Activated T-helper 17 cell treated with anti-CD3 and anti-CD28 coated beads, Interleukin-2, amount 50 U/mL, for 72 hours (primary cell): ENCODE measurements around the gene DUS2. TPM values are rescaled to one million over a fixed set of nuclear protein-coding genes. Genes with fewer than 3 reads are reported as not detected.
A peak's percentile ranks its signal among the peaks of the same experiment; 100 is the strongest.
"Not testable (repeated sequence)": the region's sequence is repeated elsewhere in the genome, so short reads cannot be mapped to it uniquely, and the experiment has no call there.

Source experiments
- ATAC-seq: fragments of 150-1000 bp; cut with Tn5 transposase; replicated peaks from 2 replicates; pipeline ENCODE4 v1.10.0; 2021; ENCODE audit warnings: mild to moderate bottlenecking, moderate library complexity
- H3K27ac Mint-ChIP-seq: one replicate; pipeline ENCODE4 v1.8.0; 2022; ENCODE audit warnings: mixed read lengths
- H3K27me3 Mint-ChIP-seq: one replicate; pipeline ENCODE4 v1.8.0; 2022; ENCODE audit warnings: mixed read lengths
- H3K36me3 Mint-ChIP-seq: one replicate; pipeline ENCODE4 v1.8.0; 2022; ENCODE audit warnings: low read depth, mild to moderate bottlenecking, mixed read lengths
- H3K4me1 Mint-ChIP-seq: one replicate; pipeline ENCODE4 v1.8.0; 2022; ENCODE audit warnings: mixed read lengths
- H3K4me3 Mint-ChIP-seq: one replicate; pipeline ENCODE4 v1.8.0; 2022; ENCODE audit warnings: mild to moderate bottlenecking, mixed read lengths
- H3K9me3 Mint-ChIP-seq: one replicate; pipeline ENCODE4 v1.8.0; 2022; ENCODE audit warnings: mixed read lengths
- total RNA-seq, 2 donors: library from RNA; stranded (reverse); gene quantifications; one replicate each; pipeline ENCODE4 v1.2.3, GENCODE V29; 2022

Gene DUS2
- total RNA-seq, 2 donors from 2014 or later = 24.6 to 35.0 TPM

DNA sequence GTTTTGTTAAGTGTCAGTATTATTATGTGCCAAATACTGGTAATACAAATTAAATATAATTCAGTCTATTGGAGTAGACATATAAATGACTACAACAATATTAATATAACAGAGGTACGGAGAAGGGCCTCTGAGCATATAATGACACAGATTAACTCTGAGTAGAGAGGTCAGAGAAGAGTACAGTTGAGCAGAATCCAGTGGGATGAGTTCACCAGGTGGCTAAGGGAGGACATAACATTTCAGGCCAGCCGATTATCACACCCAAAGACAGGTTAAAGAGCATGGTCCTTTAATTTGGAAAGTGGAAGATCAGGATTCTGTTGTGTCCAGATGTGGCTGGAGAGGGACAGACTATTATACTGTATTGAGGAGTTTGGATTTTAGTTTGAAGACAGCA is 73.4 kb downstream of the DUS2 start:
- Mint-ChIP-seq H3K27me3 (no peaks in the 10 kb centered on the region), H3K9me3 (no peaks in the 10 kb centered on the region), H3K27ac (peak overlapping the region; percentile 6), H3K4me3 (no peak overlapping the region), H3K36me3 (no peaks in the 10 kb centered on the region), H3K4me1 (peaks cover 49% of the 10 kb centered on the region)
- ATAC-seq = no peak

DNA sequence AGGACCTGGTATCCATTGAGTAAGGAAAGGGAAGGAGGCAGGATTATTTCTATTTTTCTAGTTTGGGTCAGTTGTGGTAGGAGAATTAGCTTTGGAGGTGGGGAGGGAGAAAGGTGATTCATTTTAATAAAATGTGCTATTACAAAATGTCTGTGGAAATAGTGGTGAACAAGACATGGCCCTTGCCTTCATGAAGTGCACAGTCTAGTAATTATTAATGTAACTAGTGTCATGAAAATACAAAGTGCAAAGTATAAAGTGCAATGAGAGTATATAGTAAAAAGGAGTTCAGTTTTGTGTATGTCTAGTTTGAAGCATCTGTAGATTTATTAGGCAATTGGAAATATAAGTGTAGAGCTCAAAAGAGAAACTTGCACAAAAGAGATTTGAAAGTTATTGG is 74.0 kb downstream of the DUS2 start:
- H3K4me1 Mint-ChIP-seq = peaks cover 50% of the 10 kb centered on the region
- H3K36me3 Mint-ChIP-seq = no peaks in the 10 kb centered on the region
- H3K4me3 Mint-ChIP-seq = no peak overlapping the region
- no peaks in the 10 kb centered on the region for H3K27me3 Mint-ChIP-seq
- H3K27ac Mint-ChIP-seq = peak overlapping the region; percentile 6
- no peaks in the 10 kb centered on the region for H3K9me3 Mint-ChIP-seq
- no peak for ATAC-seq

DNA sequence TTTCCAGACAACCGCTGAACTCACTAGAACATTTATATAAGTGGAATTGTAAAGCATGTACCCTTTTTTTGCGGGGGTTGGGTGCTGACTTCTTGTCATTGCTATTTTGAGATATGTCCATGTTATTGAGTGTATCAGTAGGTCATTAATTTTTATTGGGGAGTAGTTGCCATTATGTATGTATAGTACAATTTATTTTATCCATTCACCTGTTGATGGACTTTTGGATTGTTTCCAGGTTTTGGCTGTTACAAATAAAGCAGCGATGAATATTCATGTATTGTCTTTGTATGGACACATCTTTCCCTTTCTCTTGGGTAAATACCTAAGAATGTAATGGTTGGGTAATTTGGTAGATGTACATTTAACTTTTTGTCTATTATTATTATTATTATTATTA is 74.8 kb downstream of the DUS2 start:
- Mint-ChIP-seq H3K9me3 (no peaks in the 10 kb centered on the region), H3K27ac (no peak overlapping the region), H3K4me1 (peaks cover 54% of the 10 kb centered on the region), H3K27me3 (no peaks in the 10 kb centered on the region), H3K36me3 (peaks cover 6% of the 10 kb centered on the region), H3K4me3 (no peak overlapping the region)
- no peak for ATAC-seq

DNA sequence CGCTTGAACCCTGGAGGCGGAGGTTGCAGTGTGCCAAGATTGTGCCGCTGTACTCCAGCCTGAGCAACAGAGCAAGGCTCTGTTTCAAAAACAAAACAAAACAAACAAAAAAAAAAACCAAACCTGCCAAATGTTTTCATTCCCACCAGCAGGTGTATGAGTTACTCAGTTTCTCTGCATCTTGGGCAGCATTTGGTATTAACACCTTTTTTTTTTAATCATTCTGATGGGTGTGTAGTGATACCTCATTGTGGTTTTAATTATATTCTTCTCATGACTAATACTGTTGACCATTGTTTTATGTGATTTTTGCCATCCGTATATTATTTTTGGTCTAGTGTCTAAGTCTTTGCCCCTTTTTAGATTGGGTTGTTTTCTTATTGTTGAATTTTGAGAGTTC is 77.4 kb downstream of the DUS2 start:
- Mint-ChIP-seq H3K4me3 (no peak overlapping the region), H3K27ac (no peak overlapping the region), H3K4me1 (peaks cover 50% of the 10 kb centered on the region), H3K9me3 (no peaks in the 10 kb centered on the region), H3K27me3 (no peaks in the 10 kb centered on the region), H3K36me3 (peaks cover 13% of the 10 kb centered on the region)
- ATAC-seq = peak; percentile 55

DNA sequence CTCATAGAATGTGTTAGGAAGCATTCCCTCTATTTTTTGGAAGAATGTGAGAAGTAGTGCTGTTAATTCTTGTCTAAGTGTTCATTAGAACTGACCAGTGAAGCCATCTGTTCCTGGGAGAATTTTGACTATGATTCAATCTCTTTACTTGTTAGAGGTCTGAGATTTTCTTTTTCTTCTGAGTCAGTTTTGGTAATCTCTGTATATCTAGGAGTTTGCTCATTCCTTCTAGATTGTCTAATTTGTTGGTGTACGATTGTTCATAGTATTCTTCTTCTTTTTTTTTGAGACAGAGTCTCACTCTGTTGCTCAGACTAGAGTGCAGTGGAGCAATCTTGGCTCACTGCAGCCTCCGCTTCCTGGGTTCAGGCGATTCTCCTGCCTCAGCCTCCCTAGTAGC is 82.5 kb downstream of the DUS2 start:
- Mint-ChIP-seq H3K9me3 (peaks cover 3% of the 10 kb centered on the region), H3K36me3 (peaks cover 33% of the 10 kb centered on the region), H3K27me3 (no peaks in the 10 kb centered on the region), H3K4me1 (peaks cover 70% of the 10 kb centered on the region), H3K27ac (peak overlapping the region; percentile 7), H3K4me3 (peak overlapping the region; percentile 19)
- ATAC-seq = peak; percentile 72

DNA sequence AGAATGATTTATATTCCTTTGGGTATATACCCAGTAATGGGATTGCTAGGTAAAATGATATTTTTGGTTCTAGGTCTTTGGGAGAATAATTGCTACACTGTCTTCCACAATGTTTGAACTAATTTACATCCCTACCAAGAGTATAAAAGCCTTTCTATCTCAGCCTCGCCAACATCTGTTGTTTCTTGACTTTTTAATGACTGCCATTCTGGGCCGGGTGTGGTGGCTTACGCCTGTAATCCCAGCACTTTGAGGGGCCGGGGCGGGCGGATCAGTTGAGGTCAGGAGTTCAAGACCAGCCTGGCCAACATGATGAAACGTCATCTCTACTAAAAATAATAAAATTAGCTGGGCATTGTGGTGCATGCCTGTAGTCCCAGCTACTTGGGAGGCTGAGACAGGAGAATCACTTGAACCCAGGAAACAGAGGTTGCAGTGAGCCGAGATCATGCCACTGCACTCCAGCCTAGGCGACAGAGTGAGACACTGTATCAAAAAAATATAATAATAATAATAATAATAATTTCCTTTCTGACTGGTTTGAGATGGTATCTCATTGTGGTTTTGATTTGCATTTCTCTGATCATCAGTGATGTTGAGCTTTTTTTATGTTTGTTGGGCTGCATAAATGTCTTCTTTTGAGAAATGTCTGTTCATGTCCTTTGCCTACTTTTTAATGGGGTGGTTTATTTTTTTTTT is 84.3 kb downstream of the DUS2 start:
- peaks cover 65% of the 10 kb centered on the region for H3K4me1 Mint-ChIP-seq
- not testable (repeated sequence) for ATAC-seq, H3K4me3 Mint-ChIP-seq, H3K9me3 Mint-ChIP-seq, H3K27me3 Mint-ChIP-seq
- H3K27ac Mint-ChIP-seq = peak overlapping the region; percentile 15
- H3K36me3 Mint-ChIP-seq = peaks cover 36% of the 10 kb centered on the region

DNA sequence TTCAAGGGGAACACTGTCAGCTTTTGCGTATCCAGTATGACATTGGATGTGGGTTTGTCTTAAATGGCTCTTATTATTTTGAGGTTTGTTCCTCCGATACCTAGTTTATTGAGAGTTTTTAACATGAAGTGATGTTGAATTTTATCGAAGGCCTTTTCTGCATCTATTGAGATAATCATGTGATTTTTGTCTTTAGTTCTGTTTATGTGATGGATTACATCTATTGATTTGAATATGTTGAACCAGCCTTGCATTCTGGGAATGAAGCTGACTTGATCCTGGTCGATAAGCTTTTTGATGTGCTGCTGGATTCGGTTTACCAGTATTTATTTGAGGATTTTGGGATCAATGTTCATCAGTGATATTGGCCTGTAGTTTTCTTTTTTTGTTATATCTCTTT is 86.1 kb downstream of the DUS2 start:
- peaks cover 32% of the 10 kb centered on the region for H3K36me3 Mint-ChIP-seq
- not testable (repeated sequence) for H3K4me3 Mint-ChIP-seq, H3K27ac Mint-ChIP-seq, ATAC-seq, H3K27me3 Mint-ChIP-seq, H3K9me3 Mint-ChIP-seq
- H3K4me1 Mint-ChIP-seq = peaks cover 64% of the 10 kb centered on the region

DNA sequence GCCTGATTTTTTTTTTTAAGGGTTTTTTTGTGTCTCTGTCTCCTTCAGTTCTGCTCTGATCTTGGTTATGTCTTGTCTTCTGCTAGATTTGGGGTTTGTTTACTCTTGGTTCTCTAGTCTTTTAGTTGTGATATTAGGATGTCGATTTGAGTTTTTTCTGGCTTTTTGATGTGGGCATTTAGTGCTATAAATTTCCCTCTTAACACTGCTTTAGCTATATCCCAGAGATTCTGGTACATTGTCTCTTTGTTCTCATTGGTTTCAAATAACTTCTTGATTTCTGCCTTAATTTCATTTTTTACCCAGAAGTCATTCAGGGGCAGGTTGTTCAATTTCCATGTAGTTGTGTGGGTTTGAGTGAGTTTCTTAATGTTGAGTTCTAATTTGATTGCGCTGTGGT is 87.5 kb downstream of the DUS2 start:
- Mint-ChIP-seq H3K4me3 (peak overlapping the region; percentile 43), H3K27ac (peak overlapping the region; percentile 61), H3K4me1 (peaks cover 64% of the 10 kb centered on the region), H3K36me3 (peaks cover 24% of the 10 kb centered on the region)
- not testable (repeated sequence) for H3K27me3 Mint-ChIP-seq, H3K9me3 Mint-ChIP-seq, ATAC-seq

DNA sequence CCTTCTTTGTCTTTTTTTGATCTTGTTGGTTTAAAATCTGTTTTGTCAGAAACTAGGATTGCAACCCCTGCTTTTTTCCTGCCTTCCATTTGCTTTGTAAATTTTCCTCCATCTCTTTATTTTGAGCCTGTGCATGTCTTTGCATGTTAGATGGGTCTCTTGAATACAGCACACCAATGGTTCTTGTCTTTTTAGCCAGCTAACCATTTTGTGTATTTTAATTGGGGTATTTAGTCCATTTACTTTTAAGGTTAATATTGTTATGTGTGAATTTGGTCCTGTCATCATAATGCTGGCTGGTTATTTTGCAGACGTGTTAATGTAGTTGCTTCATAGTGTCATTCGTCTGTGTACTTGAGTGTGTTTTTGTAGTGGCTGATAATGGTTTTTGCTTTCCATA is 88.3 kb downstream of the DUS2 start:
- Mint-ChIP-seq H3K27me3 (no peaks in the 10 kb centered on the region), H3K36me3 (peaks cover 22% of the 10 kb centered on the region), H3K27ac (peak overlapping the region; percentile 61), H3K4me1 (peaks cover 69% of the 10 kb centered on the region), H3K4me3 (peak overlapping the region; percentile 43), H3K9me3 (peaks cover 10% of the 10 kb centered on the region)
- no peak for ATAC-seq

DNA sequence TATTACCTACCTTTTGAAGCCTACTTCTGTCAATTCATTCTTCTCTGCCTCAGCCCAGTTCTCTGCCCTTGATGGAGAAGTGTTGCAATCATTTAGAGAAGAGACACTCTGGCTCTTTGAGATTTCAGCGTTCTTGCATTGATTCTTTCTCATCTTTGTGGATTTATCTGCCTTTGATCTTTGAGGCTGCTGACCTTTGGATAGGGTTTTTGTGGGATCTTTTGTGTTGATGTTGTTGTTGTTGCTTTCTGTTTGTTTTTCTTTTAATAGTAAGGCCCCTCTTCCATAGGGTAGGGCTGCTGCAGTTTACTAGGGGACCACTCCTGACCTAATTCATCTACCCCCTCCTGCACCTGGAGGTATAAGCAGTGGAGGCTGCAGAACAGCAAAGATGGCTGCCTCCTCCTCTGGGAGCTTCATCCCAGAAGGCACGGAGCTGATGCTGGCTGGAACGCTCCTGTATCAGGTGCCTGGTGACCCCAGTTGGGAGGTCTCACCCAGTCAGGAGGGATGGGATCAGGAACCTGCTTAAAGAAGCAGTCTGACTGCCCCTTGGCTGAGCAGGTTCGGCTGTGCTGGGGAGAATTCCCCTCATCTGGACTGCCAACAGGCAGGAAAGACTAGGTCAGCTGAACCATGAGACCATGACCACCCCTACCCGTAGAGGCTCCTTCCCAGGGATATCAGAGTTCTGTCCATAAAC is 90.1 kb downstream of the DUS2 start:
- H3K4me3 Mint-ChIP-seq = peak overlapping the region; percentile 12
- H3K4me1 Mint-ChIP-seq = peaks cover 67% of the 10 kb centered on the region
- no peaks in the 10 kb centered on the region for H3K27me3 Mint-ChIP-seq
- H3K36me3 Mint-ChIP-seq = peaks cover 20% of the 10 kb centered on the region
- H3K9me3 Mint-ChIP-seq = peaks cover 10% of the 10 kb centered on the region
- ATAC-seq = no peak
- peak overlapping the region; percentile 31 for H3K27ac Mint-ChIP-seq

DNA sequence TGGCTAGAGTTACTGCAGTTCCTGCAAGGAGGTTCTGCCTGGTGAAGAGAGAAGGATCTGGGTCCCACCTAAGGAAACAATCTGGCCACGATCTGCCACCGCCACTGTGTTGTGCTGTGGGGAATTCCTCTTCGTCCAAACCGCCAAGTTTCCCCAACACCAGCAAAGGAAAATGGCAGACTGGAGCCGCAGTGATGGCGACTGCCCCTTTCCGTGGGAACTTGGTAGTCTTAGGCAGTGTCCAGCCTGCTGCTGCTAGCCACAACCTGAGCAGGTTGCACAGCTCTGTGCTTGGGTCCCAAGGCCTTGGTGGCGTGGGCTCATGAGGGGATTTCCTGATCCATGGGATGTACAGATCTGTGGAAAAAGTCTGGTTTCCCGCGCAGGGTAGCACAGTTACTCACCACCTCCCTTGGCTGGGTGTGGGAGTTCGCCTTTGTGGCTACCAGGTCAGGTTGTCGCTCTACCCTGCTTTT is 90.7 kb downstream of the DUS2 start:
- Mint-ChIP-seq H3K4me3 (no peak overlapping the region), H3K9me3 (peaks cover 10% of the 10 kb centered on the region), H3K27ac (peak overlapping the region; percentile 30), H3K4me1 (peaks cover 66% of the 10 kb centered on the region), H3K27me3 (no peaks in the 10 kb centered on the region), H3K36me3 (peaks cover 16% of the 10 kb centered on the region)
- ATAC-seq = peak; percentile 33

DNA sequence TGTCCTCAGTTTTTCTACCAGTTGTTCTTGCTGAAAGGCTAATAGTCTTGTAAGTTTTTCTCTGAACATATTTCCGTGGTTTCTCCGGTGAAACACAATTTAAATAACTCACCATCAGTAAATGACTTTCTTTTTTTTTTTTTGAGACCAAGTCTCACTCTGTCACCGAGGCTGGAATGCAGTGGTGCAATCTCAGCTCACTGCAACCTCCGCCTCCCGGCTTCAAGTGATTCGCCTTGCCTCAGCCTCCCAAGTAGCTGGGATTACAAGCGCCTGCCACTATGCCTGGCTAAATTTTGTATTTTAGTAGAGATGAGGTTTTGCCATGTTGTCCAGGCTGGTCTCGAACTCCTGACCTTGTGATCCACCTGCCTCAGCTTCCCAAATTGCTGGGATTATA is 91.9 kb downstream of the DUS2 start:
- not testable (repeated sequence) for ATAC-seq, H3K4me3 Mint-ChIP-seq, H3K36me3 Mint-ChIP-seq, H3K27me3 Mint-ChIP-seq, H3K27ac Mint-ChIP-seq, H3K9me3 Mint-ChIP-seq
- peaks cover 66% of the 10 kb centered on the region for H3K4me1 Mint-ChIP-seq

DNA sequence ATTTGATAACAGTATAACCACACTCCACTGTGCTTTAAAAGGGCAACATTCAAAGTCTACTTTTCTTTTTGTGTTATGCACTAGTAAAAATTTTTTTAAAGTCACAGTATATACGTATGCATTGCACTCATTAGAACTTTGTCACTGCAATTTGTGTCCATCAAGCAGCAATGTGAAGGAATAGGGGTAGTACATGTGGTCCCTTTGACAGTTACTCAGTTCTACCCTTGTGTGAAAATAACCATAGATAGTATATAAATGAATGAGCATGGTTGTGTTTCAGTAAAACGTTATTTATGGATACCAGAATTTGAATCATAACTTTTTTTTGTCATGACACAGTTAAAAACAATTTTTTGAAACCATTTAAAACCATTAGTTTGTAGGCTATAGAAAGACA is 92.8 kb downstream of the DUS2 start:
- Mint-ChIP-seq H3K4me3 (peak overlapping the region; percentile 36), H3K36me3 (peaks cover 3% of the 10 kb centered on the region), H3K9me3 (peaks cover 4% of the 10 kb centered on the region), H3K4me1 (peaks cover 60% of the 10 kb centered on the region), H3K27me3 (no peaks in the 10 kb centered on the region), H3K27ac (peak overlapping the region; percentile 76)
- peak; percentile 77 for ATAC-seq

DNA sequence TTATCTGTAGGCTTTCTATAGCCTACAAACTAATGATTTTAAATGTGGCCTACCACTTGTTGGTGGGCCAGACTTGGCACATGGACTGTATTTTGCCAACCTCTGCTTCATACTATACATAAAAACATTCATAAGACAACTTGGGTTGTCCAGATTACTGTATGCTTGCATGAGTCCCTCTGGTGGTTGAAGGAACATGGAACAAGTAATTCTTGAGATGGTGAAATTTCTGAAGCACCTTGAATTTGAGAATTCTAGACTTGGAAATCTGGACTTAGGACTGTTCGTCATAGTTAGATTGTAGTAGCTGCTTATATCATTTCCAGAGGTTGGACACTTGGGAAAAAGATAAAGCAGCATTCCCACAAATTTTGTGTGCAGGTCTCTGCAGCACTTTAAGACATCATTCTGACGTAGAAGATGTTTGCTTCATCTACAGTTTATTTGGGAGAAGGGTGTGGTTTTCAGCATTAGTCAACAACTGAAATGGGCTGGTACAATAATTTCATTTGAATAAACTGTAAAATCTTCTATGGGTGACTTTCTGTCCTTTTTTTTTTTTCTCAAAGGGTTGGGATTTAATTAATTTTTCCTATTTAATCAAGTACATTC is 93.3 kb downstream of the DUS2 start:
- Mint-ChIP-seq H3K27ac (peak overlapping the region; percentile 41), H3K4me1 (peaks cover 55% of the 10 kb centered on the region), H3K27me3 (no peaks in the 10 kb centered on the region), H3K9me3 (peaks cover under 1% of the 10 kb centered on the region), H3K36me3 (no peaks in the 10 kb centered on the region), H3K4me3 (peak overlapping the region; percentile 26)
- ATAC-seq = peak; percentile 37

DNA sequence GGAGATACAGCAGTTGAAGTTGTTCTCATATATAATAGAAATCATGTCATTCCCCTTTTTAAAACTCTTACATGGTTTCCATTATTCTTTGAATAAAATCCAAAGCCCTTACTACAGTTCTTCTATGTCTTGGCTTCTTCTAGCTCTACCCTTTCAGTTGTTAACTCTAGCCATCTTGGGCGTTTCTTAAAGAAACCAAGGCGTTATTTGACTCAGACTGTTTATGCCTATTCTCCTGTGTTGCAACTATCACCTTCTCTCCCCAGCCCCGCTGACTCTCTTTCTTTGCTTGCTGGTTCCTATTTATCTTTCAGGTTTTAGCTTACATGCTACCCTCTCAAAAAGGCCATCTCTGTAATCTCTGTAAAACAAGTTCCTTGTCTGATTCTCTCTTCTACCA is 94.8 kb downstream of the DUS2 start:
- no peaks in the 10 kb centered on the region for H3K27me3 Mint-ChIP-seq

More for the DNA sequence above, 94.8 kb downstream of the DUS2 start:
- H3K4me1 Mint-ChIP-seq = peaks cover 59% of the 10 kb centered on the region
- no peaks in the 10 kb centered on the region for H3K9me3 Mint-ChIP-seq
- peak; percentile 66 for ATAC-seq
- H3K4me3 Mint-ChIP-seq = peak overlapping the region; percentile 49
- peaks cover 15% of the 10 kb centered on the region for H3K36me3 Mint-ChIP-seq
- H3K27ac Mint-ChIP-seq = peak overlapping the region; percentile 67
